ENCODE results near the gene AGAP1.

- TF ChIP-seq POLR2A (IDR thresholded peaks at IDR 0.05), result no peak
- TF ChIP-seq, protein P1, sequence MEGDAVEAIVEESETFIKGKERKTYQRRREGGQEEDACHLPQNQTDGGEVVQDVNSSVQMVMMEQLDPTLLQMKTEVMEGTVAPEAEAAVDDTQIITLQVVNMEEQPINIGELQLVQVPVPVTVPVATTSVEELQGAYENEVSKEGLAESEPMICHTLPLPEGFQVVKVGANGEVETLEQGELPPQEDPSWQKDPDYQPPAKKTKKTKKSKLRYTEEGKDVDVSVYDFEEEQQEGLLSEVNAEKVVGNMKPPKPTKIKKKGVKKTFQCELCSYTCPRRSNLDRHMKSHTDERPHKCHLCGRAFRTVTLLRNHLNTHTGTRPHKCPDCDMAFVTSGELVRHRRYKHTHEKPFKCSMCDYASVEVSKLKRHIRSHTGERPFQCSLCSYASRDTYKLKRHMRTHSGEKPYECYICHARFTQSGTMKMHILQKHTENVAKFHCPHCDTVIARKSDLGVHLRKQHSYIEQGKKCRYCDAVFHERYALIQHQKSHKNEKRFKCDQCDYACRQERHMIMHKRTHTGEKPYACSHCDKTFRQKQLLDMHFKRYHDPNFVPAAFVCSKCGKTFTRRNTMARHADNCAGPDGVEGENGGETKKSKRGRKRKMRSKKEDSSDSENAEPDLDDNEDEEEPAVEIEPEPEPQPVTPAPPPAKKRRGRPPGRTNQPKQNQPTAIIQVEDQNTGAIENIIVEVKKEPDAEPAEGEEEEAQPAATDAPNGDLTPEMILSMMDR (IDR thresholded peaks at IDR 0.05), result no peak
- TF ChIP-seq POLR2AphosphoS5 (IDR thresholded peaks at IDR 0.05), result peak in 2 of 4 donors; percentile 20 to 36
- TF ChIP-seq EP300 (IDR thresholded peaks at IDR 0.05), result no peak
Observed at GRCh38 chr2:235614900-235615712, 121.3 kb downstream of the AGAP1 start.

Data from sigmoid colon (tissue), 4 donors.